Fibroblast of lung (primary cell): ENCODE results near the gene LCN2. TPM values are rescaled to one million over a fixed set of nuclear protein-coding genes. Genes with fewer than 3 reads are reported as not detected.

Experiments used
- DNase-seq, 2 donors: peaks; one replicate each; pipeline versions ENCODE4 v3.0.0 to v3.0.0-alpha.2; 2010; ENCODE audit warnings: low read depth in 2 of 2
- H2AFZ ChIP-seq: 2 replicates; pipeline ENCODE4 v1.5.1; 2012; ENCODE audit warnings: low read length, control low read depth, inconsistent platforms
- H3K27ac ChIP-seq: 2 replicates; pipeline ENCODE4 v1.5.1; 2011; ENCODE audit warnings: low read length, control low read depth; ENCODE audit not compliant: insufficient read depth
- H3K27me3 ChIP-seq: 2 replicates; pipeline ENCODE4 v1.5.1; 2011; ENCODE audit warnings: mild to moderate bottlenecking, low read length; ENCODE audit not compliant: control insufficient read depth, insufficient read depth
- H3K36me3 ChIP-seq: 2 replicates; pipeline ENCODE4 v1.5.1; 2011; ENCODE audit warnings: low read length; ENCODE audit not compliant: control insufficient read depth, insufficient read depth
- H3K4me1 ChIP-seq: 2 replicates; pipeline ENCODE4 v1.5.1; 2011; ENCODE audit warnings: low read length; ENCODE audit not compliant: control insufficient read depth, insufficient read depth; ENCODE audit errors: extremely low read depth
- H3K4me2 ChIP-seq: 2 replicates; pipeline ENCODE4 v1.5.1; 2011; ENCODE audit warnings: low read length, control low read depth; ENCODE audit not compliant: insufficient read depth; ENCODE audit errors: extremely low read depth
- H3K4me3 ChIP-seq, 4 experiments: fragments of 200-600 bp in 1 of 4; sonication (generic) in 1 of 4; replicated peaks in 1 of 4; 2 replicates each; pipeline ENCODE4 v1.5.1; 2011 to 2016; ENCODE audit warnings: low read length in 4 of 4, low read depth in 3 of 4, mild to moderate bottlenecking in 3 of 4, control low read depth in 2 of 4, inconsistent platforms in 1 of 4, mixed read lengths in 1 of 4; ENCODE audit not compliant: insufficient read depth in 1 of 4; ENCODE audit errors: control extremely low read depth in 1 of 4
- H3K79me2 ChIP-seq: 2 replicates; pipeline ENCODE4 v1.5.1; 2012; ENCODE audit warnings: mild to moderate bottlenecking, low read length, inconsistent platforms; ENCODE audit not compliant: control insufficient read depth, insufficient read depth
- H3K9ac ChIP-seq: 2 replicates; pipeline ENCODE4 v1.5.1; 2011; ENCODE audit warnings: mild to moderate bottlenecking, low read length, control low read depth; ENCODE audit not compliant: insufficient read depth
- H3K9me3 ChIP-seq: 2 replicates; pipeline ENCODE4 v1.5.1; 2012; ENCODE audit warnings: low read depth, low read length; ENCODE audit not compliant: control insufficient read depth, insufficient read depth
- H4K20me1 ChIP-seq: 2 replicates; pipeline ENCODE4 v1.5.1; 2011; ENCODE audit warnings: low read length; ENCODE audit not compliant: control insufficient read depth, insufficient read depth; ENCODE audit errors: extremely low read depth
- EZH2 ChIP-seq: IDR thresholded peaks from 2 replicates; pipeline ENCODE4 v1.5.1; 2012; ENCODE audit warnings: low read length, control low read depth, mild to moderate bottlenecking; ENCODE audit errors: missing control alignments
- polyA plus RNA-seq, 2 donors: library from polyadenylated mRNA; depleted of rRNA in 1 of 2; stranded (reverse) in 1 of 2; unstranded in 1 of 2; fragments of >200 nt; gene quantifications; 2 replicates each; pipeline ENCODE4 v1.2.1, GENCODE V29; 2011 to 2012; ENCODE audit warnings: missing spikeins in 1 of 2
- total RNA-seq: library from RNA; depleted of rRNA; stranded (reverse); fragments of >200 nt; gene quantifications from 2 replicates; pipeline ENCODE4 v1.2.1, GENCODE V29; 2014
- TF ChIP-seq, protein P1 (sequence below), 2 donors: IDR thresholded peaks in 1 of 2; conservative IDR thresholded peaks in 1 of 2; 1 replicate in 1 of 2; 2 replicates in 1 of 2; pipeline ENCODE4 v1.5.1; 2011 to 2012; ENCODE audit warnings: low read length in 2 of 2, control low read depth in 1 of 2, inconsistent platforms in 1 of 2, low read depth in 1 of 2, mild to moderate bottlenecking in 1 of 2

The LCN2 gene
- total and polyA plus RNA-seq, 2 donors (not counting 1 experiment from before 2014, with no cell fraction given), result not detected

DNA sequence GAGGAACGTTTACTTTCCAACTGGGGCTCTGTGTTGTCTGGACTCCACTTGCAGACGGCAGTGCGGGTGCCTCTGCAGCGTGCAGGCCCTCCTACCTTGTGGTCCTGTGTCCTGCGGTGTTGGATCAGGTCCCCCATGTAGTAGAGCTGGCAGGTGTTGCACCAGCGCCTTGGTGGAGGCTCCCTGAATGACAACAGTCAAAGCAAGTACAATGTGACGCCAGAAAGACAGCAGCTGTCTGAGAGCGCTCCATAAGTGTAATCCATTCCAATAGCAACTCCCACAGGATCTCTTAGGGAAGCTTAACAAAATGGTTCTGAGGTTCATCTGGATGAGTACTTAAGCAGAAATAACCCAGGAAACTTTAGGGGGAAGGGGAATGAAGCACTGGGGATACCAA is 20.7 kb downstream of the LCN2 start:
- no peak for DNase-seq

DNA sequence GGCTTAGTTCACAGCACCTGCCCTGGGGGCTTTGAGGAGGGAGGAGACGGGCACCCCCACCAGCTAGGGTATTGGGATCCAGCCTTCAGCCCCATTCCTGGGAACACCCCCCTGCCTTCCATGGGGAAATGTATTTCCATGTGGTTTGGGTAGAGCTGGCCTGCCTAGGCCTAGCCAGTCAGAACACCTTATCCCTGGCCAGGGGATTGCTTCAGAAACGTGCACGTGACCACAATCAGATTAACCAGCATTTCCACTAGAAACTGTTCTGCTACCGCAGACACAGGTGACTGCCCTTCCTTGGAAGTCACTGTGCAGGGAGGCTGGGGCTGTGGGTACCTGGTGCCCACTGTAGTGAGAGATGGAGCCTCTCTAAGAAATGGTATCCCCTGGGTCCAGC is 24.8 kb downstream of the LCN2 start:
- no peaks in the 10 kb centered on the region for H3K9me3 ChIP-seq
- H2AFZ ChIP-seq, result no peak overlapping the region
- no peak for DNase-seq
- H3K4me2 ChIP-seq, result no peak overlapping the region
- H3K36me3 ChIP-seq, result peaks cover 34% of the 10 kb centered on the region
- no peaks in the 10 kb centered on the region for H4K20me1 ChIP-seq
- H3K27ac ChIP-seq, result no peak overlapping the region
- no peaks in the 10 kb centered on the region for H3K4me1 ChIP-seq
- H3K79me2 ChIP-seq, result no peaks in the 10 kb centered on the region
- H3K27me3 ChIP-seq, result no peaks in the 10 kb centered on the region
- TF ChIP-seq, protein P1, sequence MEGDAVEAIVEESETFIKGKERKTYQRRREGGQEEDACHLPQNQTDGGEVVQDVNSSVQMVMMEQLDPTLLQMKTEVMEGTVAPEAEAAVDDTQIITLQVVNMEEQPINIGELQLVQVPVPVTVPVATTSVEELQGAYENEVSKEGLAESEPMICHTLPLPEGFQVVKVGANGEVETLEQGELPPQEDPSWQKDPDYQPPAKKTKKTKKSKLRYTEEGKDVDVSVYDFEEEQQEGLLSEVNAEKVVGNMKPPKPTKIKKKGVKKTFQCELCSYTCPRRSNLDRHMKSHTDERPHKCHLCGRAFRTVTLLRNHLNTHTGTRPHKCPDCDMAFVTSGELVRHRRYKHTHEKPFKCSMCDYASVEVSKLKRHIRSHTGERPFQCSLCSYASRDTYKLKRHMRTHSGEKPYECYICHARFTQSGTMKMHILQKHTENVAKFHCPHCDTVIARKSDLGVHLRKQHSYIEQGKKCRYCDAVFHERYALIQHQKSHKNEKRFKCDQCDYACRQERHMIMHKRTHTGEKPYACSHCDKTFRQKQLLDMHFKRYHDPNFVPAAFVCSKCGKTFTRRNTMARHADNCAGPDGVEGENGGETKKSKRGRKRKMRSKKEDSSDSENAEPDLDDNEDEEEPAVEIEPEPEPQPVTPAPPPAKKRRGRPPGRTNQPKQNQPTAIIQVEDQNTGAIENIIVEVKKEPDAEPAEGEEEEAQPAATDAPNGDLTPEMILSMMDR (conservative IDR thresholded peaks at IDR 0.05 in 1 of 2, IDR thresholded peaks at IDR 0.05 in 1 of 2; ENCODE audit: low read depth in 1 of 2, low read length in 2 of 2), result no peak
- no peak for TF ChIP-seq EZH2
- H3K9ac ChIP-seq, result no peak overlapping the region
- no peak overlapping the region for H3K4me3 ChIP-seq

More for the DNA sequence above, 20.7 kb downstream of the LCN2 start:
- peaks cover 26% of the 10 kb centered on the region for H3K36me3 ChIP-seq
- no peak overlapping the region for H2AFZ ChIP-seq
- TF ChIP-seq, protein P1 (conservative IDR thresholded peaks at IDR 0.05 in 1 of 2, IDR thresholded peaks at IDR 0.05 in 1 of 2; ENCODE audit: low read depth in 1 of 2, low read length in 2 of 2), result no peak
- TF ChIP-seq EZH2, result no peak
- H3K9ac ChIP-seq, result no peak overlapping the region
- H3K9me3 ChIP-seq, result no peaks in the 10 kb centered on the region
- H3K79me2 ChIP-seq, result no peaks in the 10 kb centered on the region
- H3K4me1 ChIP-seq, result no peaks in the 10 kb centered on the region
- H3K4me3 ChIP-seq, result no peak overlapping the region
- H4K20me1 ChIP-seq, result no peaks in the 10 kb centered on the region
- no peaks in the 10 kb centered on the region for H3K27me3 ChIP-seq
- no peak overlapping the region for H3K4me2 ChIP-seq
- no peak overlapping the region for H3K27ac ChIP-seq

DNA sequence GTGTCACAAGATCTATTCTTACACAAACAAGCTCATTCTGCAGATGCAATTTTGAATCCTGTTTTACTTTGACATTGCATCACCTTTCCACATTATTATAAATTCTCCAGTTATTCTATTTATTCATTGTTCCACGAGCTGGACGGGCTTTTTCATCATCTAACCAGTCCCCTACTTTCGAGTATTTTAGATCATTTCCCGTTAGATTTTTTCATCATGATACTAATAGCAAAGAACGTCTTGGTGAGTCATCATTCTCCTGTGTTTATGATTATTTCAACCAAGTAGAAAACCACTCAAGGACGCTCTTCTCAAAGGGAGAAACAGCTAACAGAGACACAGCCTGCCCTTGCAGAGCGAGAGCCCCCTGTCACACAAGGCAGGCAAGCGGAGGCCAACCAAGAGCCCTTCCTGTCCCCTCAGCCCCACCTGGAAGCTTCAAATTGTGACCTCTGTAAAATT is 25.9 kb downstream of the LCN2 start:
- no peak overlapping the region for H3K4me2 ChIP-seq
- no peaks in the 10 kb centered on the region for H3K27me3 ChIP-seq
- H3K79me2 ChIP-seq, result no peaks in the 10 kb centered on the region
- no peaks in the 10 kb centered on the region for H3K9me3 ChIP-seq
- H3K4me1 ChIP-seq, result no peaks in the 10 kb centered on the region
- DNase-seq, result peak; percentile 71 to 82
- no peak overlapping the region for H2AFZ ChIP-seq
- no peaks in the 10 kb centered on the region for H4K20me1 ChIP-seq
- H3K9ac ChIP-seq, result no peak overlapping the region
- H3K4me3 ChIP-seq, result no peak overlapping the region
- peaks cover 34% of the 10 kb centered on the region for H3K36me3 ChIP-seq
- no peak overlapping the region for H3K27ac ChIP-seq
- TF ChIP-seq EZH2, result no peak
- TF ChIP-seq, protein P1 (conservative IDR thresholded peaks at IDR 0.05 in 1 of 2, IDR thresholded peaks at IDR 0.05 in 1 of 2; ENCODE audit: low read depth in 1 of 2, low read length in 2 of 2), result no peak
